PC-9 (cell line): ENCODE measurements around the gene CTNND2.

Source experiments
- EZH2 ChIP-seq: fragments of 200-600 bp; sonication (generic); IDR thresholded peaks from 2 replicates; pipeline ENCODE4 v1.8.0; 2017; ENCODE audit warnings: antibody characterized with exemption, low read depth
- TF ChIP-seq, protein P1 (sequence below): fragments of 200-600 bp; sonication (generic); conservative IDR thresholded peaks from 2 replicates; pipeline ENCODE4 v1.6.1; 2017; ENCODE audit warnings: mixed run types, antibody characterized with exemption, mild to moderate bottlenecking, moderate library complexity

DNA sequence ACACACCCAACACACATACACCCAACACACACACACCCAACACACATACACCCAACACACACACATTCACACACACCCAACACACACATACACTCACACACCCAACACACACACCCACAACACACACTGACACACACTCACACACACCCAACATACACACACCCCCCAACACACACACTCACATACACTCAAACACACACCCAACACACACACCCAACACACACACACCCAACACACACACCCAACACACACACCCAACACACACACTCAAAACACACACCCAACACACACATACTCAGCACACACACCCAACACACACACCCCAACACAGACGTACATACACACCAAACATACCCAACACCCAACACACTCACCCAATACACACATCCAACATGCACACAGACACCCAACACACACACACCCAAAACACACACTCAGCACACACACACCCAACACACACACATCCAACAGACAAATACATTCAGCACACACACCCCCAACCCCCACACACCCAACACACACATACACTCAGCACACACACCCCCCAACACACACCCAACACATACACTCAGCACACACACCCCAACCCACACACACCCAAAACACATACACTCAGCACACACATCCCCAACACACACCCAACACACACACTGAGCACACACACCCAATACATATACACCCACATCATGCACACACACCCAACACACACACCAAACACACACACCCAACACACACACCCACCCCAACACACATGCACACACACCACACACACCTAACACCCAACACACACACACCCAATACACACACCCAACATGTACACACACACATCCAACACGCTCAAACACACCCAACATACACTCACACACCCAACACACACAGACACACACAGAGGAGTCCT, 663.7 kb downstream of the CTNND2 start:
- TF ChIP-seq, protein P1, sequence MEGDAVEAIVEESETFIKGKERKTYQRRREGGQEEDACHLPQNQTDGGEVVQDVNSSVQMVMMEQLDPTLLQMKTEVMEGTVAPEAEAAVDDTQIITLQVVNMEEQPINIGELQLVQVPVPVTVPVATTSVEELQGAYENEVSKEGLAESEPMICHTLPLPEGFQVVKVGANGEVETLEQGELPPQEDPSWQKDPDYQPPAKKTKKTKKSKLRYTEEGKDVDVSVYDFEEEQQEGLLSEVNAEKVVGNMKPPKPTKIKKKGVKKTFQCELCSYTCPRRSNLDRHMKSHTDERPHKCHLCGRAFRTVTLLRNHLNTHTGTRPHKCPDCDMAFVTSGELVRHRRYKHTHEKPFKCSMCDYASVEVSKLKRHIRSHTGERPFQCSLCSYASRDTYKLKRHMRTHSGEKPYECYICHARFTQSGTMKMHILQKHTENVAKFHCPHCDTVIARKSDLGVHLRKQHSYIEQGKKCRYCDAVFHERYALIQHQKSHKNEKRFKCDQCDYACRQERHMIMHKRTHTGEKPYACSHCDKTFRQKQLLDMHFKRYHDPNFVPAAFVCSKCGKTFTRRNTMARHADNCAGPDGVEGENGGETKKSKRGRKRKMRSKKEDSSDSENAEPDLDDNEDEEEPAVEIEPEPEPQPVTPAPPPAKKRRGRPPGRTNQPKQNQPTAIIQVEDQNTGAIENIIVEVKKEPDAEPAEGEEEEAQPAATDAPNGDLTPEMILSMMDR = no peak
- no peak for TF ChIP-seq EZH2
